GM18526 (cell line): ENCODE measurements around the gene H3-3A.

ENCODE experiments used
- POLR2A ChIP-seq: IDR thresholded peaks from 3 replicates; pipeline ENCODE4 v1.6.1; 2011; ENCODE audit not compliant: insufficient read length; ENCODE audit errors: extremely low read depth

Gene H3-3A

DNA sequence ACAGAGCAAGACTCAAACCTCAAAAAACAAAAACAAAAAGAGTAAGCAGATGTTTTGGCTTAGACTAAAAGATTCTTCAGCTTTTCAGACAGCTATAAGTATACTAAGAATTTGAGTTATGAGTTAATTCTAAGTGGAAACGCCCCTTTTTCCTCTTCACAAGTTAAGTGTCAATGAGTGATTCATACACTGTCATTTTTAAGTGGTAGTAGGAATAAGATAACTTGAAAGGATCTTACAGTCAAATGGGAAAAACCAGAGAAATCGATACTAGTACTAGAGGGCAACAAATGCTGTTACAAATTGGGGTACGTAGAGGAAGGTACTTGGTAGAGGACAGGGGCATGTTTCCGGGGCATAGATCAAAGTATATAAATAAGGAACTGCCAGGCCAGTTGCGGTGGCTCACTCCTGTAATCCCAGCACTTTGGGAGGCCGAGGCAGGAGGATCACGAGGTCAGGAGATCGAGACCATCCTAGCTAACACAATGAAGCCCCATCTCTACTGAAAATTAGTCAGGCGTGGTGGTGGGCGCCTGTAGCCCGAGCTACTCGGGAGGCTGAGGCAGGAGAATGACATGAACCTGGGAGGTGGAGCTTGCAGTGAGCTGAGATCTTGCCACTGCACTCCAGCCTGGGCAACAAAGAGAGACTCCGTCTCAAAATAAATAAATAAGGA is 7.4 kb downstream of the H3-3A start:
- TF ChIP-seq POLR2A: no peak

DNA sequence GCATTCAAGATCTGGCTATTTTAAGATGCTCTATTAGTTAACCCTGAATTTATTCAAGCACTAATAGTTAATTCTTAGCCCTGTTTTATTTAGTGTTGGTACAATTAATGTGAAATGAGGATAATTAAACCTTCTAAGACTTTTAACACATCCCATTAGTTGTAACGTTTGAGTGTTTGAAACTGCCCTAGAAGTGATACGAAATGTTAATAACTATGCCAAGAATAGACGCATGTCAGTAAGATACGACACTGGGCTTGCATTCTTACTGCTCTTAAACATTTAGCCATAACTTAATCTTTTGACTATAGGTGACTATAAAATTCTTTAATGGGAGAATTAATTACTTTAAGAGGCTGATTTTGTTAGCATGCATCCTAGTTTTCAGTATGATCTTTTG is 9.8 kb downstream of the H3-3A start:
- TF ChIP-seq POLR2A: no peak

DNA sequence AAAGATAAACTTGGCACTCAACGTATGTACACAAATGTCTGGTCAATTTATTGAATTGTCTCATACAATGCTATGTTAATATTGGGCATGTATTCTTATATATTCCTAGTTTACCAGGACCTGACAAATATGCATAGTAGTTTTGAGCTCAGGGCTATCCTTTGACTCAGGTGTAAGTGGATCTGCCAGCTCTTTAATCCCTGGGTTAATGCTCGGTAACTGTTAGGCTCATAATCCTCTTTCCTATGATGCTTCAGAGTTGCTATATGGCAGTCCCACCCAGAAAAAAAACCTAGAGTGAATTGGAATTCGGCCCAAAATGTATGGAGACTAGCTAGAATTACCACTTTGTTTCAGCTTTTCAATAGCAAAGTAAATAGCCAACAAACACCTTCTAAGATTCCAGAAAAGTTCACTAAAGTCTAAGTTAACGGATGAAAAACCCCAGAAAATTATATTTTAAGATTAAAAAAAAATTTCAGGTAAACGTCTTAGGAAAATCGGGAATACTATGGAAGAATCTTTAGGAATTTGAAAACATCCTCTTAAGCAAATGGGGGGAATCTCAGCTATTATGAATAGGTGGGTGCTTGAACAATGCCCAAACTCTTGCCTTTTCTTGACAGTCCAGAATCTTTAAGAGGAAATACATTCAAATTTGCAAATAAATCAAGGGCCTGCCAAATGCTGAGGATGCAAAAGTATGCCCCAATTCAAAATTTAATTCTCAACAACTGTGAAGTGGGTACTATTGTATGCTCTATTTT is 10.9 kb downstream of the H3-3A start:
- TF ChIP-seq POLR2A: no peak

DNA sequence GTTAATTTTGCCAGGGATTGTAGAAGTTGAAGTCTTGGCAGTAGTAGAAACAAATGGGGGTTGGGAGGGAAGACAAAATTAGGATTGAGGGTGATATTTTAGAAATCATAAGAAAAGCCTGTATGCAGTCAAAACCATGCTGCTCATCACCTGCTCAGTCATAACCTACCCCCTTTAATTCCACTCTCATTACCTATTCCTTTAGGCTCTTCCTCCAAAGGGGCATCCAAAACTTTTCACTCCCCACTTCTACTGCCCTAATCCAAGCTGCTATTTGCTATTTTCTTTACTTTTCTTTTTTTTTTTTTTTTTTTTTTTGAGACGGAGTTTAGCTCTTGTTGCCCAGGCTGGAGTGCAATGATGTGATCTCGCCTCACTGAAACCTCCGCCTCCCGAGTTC is 11.5 kb downstream of the H3-3A start:
- no peak for TF ChIP-seq POLR2A

DNA sequence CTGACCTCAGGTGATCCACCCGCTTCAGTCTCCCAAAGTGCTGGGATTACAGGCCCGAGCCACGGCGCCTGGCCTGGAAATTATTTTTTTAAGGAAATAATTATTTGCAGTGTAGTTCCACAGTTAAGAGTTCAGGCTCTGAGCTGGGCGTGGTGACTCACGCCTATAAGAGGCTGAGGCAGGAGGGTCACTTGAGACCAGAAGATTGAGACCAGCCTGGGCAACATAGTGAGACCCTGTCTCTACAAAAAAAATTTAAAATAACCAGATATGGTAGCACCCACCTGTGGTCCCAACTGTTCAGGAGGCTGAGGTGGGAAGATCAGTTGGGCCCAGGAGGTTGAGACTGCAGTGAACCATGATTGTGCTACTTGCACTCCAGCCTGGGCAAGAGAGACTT is 13.9 kb downstream of the H3-3A start:
- TF ChIP-seq POLR2A: no peak

DNA sequence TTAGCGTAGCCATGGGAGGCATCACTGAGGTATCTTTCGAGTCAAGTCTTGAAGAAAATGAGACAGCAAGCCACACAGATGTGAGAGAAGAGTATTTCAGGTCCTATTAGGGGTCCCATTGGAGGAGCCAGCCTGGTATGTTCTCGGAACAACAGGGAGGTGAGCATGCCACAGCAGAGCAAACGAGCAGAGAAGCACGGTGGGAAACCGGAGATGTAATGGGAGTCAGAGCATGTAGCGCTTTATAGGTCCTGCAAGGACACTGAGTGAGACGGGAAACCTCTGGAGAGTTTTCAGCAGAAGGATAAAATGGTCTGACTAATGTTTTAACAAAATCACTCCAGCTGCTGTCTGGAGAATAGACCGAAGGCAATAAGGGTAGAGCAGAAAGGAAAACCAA is 15.9 kb downstream of the H3-3A start:
- TF ChIP-seq POLR2A: no peak

DNA sequence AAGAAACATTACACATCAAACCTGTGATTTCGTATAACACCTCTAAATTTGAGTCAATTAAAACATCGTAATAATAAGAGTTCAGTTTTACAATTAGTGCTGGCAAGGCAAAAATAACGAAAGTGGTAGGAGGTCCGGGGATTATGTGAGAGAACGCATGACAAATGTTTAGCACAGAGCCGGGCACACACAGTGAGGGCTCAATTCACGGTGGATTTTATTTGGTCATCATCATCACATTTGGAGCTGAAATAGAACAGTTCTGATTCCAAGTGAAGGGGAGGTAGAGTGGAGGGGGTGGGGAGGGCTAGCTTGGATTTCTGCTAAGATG is 20.0 kb downstream of the H3-3A start:
- TF ChIP-seq POLR2A: no peak

DNA sequence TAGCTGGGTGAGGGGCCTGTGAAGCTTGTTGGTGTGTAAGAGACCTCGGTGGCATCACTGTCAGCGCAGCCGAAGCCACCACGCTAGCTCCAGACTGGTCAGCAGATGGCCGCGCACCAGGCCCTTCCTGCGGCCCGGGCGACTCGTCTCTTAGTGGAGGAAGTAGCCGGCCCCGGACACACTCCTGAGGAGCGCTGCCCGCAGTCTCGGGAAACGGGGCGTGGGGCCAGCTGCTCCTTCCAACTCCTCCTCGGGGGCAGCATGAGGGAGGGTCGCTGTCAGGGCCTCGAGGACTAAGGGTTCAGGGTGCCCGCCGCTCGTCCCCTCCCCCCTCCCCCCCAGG is 20.4 kb downstream of the H3-3A start:
- no peak for TF ChIP-seq POLR2A

DNA sequence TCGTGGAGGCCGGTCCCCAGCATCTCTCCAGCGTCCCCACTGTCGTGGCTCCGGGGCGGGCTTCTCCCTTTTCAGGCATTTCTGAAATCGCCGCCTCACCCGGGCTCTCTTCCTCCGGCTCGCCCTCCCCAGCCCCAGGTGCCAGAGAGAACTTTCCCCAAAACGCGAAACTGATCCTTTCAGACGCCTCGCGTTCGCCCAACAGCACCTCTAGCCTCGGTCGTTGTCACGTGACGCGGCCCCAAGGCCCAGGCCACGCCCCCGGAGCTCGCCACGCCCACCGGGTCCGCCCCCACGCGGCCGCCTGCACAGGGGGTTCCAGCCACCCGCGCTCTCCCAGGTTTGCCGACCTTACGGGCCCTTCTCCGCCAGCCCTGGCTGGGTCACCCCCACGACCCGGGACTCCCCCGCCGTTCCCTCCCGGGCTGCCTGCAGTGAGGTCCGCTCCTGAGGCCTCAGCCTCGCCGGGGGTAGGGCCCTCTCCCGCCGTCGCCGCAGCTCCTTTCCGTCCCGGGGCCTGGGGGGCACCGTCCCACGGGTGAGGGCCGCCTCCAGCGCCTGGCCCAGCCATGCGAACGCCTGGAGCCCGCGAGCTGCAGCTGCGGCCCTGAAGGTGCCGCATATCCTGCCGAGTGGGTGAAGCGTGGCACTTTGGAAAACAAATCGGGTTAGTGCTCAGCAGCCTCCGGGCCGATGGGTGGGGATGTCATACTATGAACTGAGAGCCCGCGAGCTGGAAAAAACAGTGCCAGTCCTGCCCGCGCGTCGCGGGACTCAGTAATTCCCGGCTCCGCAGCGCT is 21.0 kb downstream of the H3-3A start:
- TF ChIP-seq POLR2A: peak; percentile 40

DNA sequence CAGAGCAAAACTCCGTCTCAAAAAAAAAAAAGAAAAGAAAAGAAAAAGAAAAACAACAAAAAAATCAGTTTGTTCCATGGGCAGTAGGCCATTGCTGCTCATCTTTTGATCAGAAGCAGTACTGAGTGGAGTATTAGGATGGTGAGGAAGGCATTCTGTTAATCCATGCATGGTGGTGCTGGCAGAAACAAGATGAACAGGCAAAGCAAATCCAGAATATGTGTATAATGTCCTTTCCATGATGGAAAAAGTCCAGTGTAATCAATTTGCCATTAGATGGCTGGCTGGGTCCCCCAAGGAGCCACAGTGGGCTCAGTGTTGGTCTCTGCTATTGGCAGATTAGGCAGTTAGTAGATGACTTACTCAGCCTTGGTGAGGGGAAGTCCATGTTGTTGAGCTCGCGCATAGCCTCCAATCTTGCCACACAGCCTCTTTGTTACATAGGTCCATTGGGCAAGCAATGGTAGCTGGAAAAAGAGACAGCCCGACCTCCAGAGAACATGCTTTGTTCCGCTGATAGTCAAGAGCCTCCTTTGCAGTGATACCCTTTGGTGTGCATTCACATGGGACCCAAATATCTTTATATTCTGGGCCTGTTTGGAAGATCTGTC is 23.3 kb downstream of the H3-3A start:
- TF ChIP-seq POLR2A: no peak

DNA sequence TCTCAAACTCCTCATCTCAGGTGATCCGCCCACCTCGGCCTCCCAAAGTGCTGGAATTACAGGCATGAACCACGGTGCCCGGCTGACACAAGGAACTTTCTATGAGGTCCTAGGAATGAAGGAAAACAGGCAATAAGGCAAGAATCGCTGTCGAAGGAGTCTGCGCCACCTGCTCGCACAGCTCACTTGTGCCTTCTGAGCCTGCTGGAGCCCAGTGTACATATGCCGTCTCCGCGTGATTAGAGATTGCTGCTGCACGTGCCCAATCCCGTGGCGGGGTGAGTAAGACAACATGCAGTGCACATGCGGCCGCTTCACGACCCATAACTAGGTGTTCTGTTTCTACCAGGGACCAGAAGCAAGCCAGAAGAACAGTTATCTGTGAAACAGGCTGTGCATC is 24.3 kb downstream of the H3-3A start:
- TF ChIP-seq POLR2A: no peak

DNA sequence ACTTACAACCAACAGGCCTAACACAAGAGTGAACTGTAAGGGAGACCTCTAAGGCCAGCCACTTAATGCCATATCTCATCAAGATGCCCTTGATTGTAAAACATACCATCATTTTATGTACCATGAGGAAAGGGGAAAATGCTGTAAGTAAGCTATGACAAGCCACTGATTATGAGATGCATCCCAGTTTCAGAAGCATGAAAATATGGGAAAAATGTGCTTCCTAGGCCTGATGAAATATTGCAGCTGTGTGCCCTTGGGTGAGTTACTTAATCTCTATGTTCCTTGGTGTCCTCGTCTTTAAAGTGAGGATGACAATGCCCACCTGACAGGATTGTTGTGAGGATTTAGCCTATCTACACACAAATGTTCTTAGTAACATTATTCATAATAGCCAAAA is 28.9 kb downstream of the H3-3A start:
- TF ChIP-seq POLR2A: no peak

DNA sequence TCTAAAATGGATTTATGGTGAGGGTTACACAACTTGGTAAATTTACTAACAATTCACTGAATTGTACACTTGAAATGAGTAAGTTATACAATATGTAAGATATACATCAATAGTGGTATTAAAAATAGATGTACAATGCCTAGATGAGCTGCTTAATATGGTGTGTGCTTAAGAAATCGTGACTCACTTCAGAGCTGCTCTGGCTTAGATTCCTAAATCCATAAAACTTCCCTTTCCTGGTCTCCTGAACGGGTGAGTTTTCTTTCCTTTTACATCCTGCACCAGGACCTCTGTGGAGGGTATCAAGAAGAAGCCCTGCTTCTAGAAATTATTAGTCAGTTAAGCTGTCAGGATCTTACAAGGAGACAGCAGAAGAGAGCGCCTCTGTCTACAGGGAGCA is 30.4 kb downstream of the H3-3A start:
- TF ChIP-seq POLR2A: no peak

DNA sequence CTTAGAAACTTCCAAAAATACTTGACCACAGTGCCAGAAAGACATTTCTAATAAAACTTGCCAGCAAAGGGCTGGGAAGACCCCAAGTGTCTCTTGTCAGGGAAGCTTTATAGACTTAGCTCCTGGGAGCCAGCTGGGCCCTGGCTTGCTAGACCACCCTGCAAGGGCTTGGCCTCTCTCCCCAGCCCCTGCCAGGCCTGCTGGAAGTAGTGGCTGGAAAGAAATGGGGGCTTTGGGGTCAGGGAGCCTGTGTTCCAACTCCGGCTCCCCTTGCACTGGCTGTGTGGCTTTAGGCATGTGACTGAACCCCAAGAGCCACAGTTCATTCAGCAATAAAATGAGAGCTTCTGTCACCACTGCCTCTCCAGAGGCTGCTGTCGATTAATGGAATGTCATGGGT is 31.1 kb downstream of the H3-3A start:
- TF ChIP-seq POLR2A: no peak

DNA sequence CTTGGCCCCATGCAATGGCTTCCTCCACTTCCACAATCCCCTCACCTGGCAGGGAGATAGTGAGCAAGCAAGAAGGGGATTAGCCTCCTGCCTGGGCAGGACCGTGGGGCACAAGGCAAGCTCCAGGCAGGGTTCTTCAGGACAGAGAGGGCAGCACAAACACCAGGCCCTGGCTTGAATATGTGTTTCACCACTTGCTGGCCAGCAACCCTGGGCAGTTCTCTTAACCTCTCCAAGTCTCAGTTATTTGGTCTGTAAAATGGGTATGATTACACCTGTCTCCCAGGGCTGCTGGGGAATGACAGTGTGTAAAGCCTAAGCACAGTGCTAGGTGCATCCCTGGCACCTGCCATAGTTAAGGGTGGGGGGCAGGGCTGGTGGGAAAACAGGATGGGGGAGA is 31.9 kb downstream of the H3-3A start:
- no peak for TF ChIP-seq POLR2A

DNA sequence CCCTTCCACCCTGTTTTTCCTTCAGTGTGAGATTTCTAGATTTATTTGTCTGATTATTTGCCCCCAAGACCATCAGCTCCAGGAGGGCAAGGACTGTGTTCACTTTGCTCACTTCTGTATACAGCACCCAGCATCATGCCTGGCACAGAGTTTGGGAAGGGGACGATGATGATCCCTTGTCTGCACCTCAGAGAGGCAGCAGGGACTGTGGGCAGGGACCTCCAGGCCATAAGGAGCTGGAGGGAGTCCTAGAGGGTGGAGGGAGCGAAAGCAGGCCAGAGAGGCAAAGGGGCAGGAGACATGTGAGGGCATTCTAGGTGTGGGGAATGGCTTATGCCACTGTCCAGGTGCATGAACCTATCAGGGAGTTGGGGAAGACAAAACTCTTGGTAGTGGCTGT is 32.8 kb downstream of the H3-3A start:
- TF ChIP-seq POLR2A: no peak
